ENCODE results near the gene FAM217B. TPM values are rescaled to one million over a fixed set of nuclear protein-coding genes. Genes with fewer than 3 reads are reported as not detected.

Gene FAM217B
- total and polyA plus RNA-seq, 4 donors = 0.88 to 5.0 (median 1.7) TPM

GRCh38 chr20:59895908-59896307 lies 44.3 kb upstream of the FAM217B start (continued):
- no peak for TF ChIP-seq REST (IDR thresholded peaks at IDR 0.05)

- no peak overlapping the region for H3K27ac ChIP-seq (ENCODE audit: low read depth in 1 of 2, low read length in 2 of 2)
- H3K9me3 ChIP-seq (ENCODE audit: control insufficient read depth in 4 of 4, low read length in 3 of 4) = no peaks in the 10 kb centered on the region
- no peaks in the 10 kb centered on the region for H3K4me1 ChIP-seq (ENCODE audit: control insufficient read depth in 4 of 4, insufficient read depth in 4 of 4, low read length in 3 of 4)
- H3K27me3 ChIP-seq (ENCODE audit: control insufficient read depth in 4 of 4, insufficient read depth in 4 of 4, low read length in 3 of 4) = peaks cover 0 to 2% (median 0%) of the 10 kb centered on the region in 4 donors
- 93% methylated on average over 3 of the region's 3 CpGs for WGBS
- H3K4me3 ChIP-seq (ENCODE audit: low read depth in 1 of 3, low read length in 3 of 3) = no peak overlapping the region
- no peaks in the 10 kb centered on the region for H3K36me3 ChIP-seq (ENCODE audit: control insufficient read depth in 4 of 4, insufficient read depth in 3 of 4, low read depth in 1 of 4, low read length in 3 of 4)
- no peak overlapping the region for H3K9ac ChIP-seq (ENCODE audit: low read depth in 1 of 2, low read length in 2 of 2)
- DNase-seq (ENCODE audit: low spot score) = no peak
- no peak for TF ChIP-seq ZBTB33 (IDR thresholded peaks at IDR 0.05)
- no peak for TF ChIP-seq JUND (IDR thresholded peaks at IDR 0.05)
- TF ChIP-seq MAX (IDR thresholded peaks at IDR 0.05) = no peak
These were observed 37.7 kb upstream of the FAM217B start for GRCh38 chr20:59902470-59902869.

GRCh38 chr20:59903621-59904020 lies 36.6 kb upstream of the FAM217B start:
- Histone ChIP-seq H3K4me1 (ENCODE audit: control insufficient read depth in 4 of 4, insufficient read depth in 4 of 4, low read length in 3 of 4) (no peaks in the 10 kb centered on the region), H3K27ac (ENCODE audit: low read depth in 1 of 2, low read length in 2 of 2) (no peak overlapping the region), H3K36me3 (ENCODE audit: control insufficient read depth in 4 of 4, insufficient read depth in 3 of 4, low read depth in 1 of 4, low read length in 3 of 4) (no peaks in the 10 kb centered on the region), H3K27me3 (ENCODE audit: control insufficient read depth in 4 of 4, insufficient read depth in 4 of 4, low read length in 3 of 4) (peaks cover 0 to 2% (median 0%) of the 10 kb centered on the region in 4 donors), H3K4me3 (ENCODE audit: low read depth in 1 of 3, low read length in 3 of 3) (no peak overlapping the region), H3K9ac (ENCODE audit: low read depth in 1 of 2, low read length in 2 of 2) (no peak overlapping the region), H3K9me3 (ENCODE audit: control insufficient read depth in 4 of 4, low read length in 3 of 4) (no peaks in the 10 kb centered on the region)
- 91% methylated on average over 1 of the region's 1 CpG for WGBS
- DNase-seq (ENCODE audit: low spot score) = no peak
- TF ChIP-seq GABPA (IDR thresholded peaks at IDR 0.05 in 1 of 2, conservative IDR thresholded peaks at IDR 0.05 in 1 of 2) (no peak), ATF3 (IDR thresholded peaks at IDR 0.05) (no peak), ZBTB33 (IDR thresholded peaks at IDR 0.05) (no peak), REST (IDR thresholded peaks at IDR 0.05) (no peak)

Measured in liver (tissue), 9 donors.